HEK293 (cell line): ENCODE measurements around the gene CD59.

Experiments
- CTCF ChIA-PET: fragments of 350-600 bp; formaldehyde crosslinking; extraction: SDS; loops from one replicate; lab custom pipeline; 2021; ENCODE audit warnings: antibody characterized with exemption; lab: Yijun Ruan, JAX
- POLR2A ChIA-PET: fragments of 300-600 bp; formaldehyde crosslinking; extraction: SDS; loops from one replicate; lab custom pipeline; 2020; ENCODE audit warnings: antibody characterized with exemption, inconsistent platforms; lab: Yijun Ruan, JAX
- H3K27ac ChIP-seq: fragments of 200-500 bp; sonication (Bioruptor generic); 2 replicates; pipeline ENCODE4 v1.5.1; 2014; ENCODE audit warnings: low read depth, low read length, control low read depth, inconsistent platforms; ENCODE audit errors: extremely low read depth
- H3K36me3 ChIP-seq, 2 experiments: fragments of 200-500 bp in 1 of 2; sonication (Bioruptor generic) in 1 of 2; 1 replicate in 1 of 2; 2 replicates in 1 of 2; pipeline ENCODE4 v1.5.1; 2014 to 2017; ENCODE audit warnings: inconsistent platforms in 2 of 2, low read length in 2 of 2; ENCODE audit not compliant: control insufficient read depth in 2 of 2, insufficient read depth in 1 of 2
- H3K4me1 ChIP-seq: fragments of 200-500 bp; sonication (Bioruptor generic); 2 replicates; pipeline ENCODE4 v1.5.1; 2014; ENCODE audit warnings: mild to moderate bottlenecking, low read length, inconsistent platforms; ENCODE audit not compliant: control insufficient read depth, insufficient read depth
- H3K4me3 ChIP-seq: 2 replicates; pipeline ENCODE4 v1.5.1; 2011; ENCODE audit warnings: low read depth, mild to moderate bottlenecking, control low read depth, low read length, moderate library complexity
- H3K9me3 ChIP-seq: fragments of 200-500 bp; sonication (Bioruptor generic); 2 replicates; pipeline ENCODE4 v1.5.1; 2014; ENCODE audit warnings: low read depth, low read length, inconsistent platforms; ENCODE audit not compliant: control insufficient read depth, insufficient read depth
- GLI2 ChIP-seq: fragments of 450-650 bp; formaldehyde crosslinking; IDR thresholded peaks from 2 replicates; pipeline ENCODE4; 2017; ENCODE audit warnings: missing biosample characterization, missing genetic modification characterization, low read depth, borderline replicate concordance
- IKZF3 ChIP-seq: fragments of 450-650 bp; IDR thresholded peaks from 2 replicates; pipeline ENCODE4 v1.5.0; 2018; ENCODE audit warnings: missing biosample characterization, mild to moderate bottlenecking, missing genetic modification characterization, moderate library complexity
- KLF7 ChIP-seq: fragments of 450-650 bp; formaldehyde crosslinking; IDR thresholded peaks from 2 replicates; pipeline ENCODE4 v1.5.1; 2016; ENCODE audit warnings: missing biosample characterization, missing genetic modification characterization, borderline replicate concordance
- KLF9 ChIP-seq: fragments of 450-650 bp; formaldehyde crosslinking; IDR thresholded peaks from 2 replicates; pipeline ENCODE4 v1.5.1; 2016; ENCODE audit warnings: missing biosample characterization, missing genetic modification characterization, low read depth
- OVOL3 ChIP-seq: fragments of 450-650 bp; formaldehyde crosslinking; IDR thresholded peaks from 2 replicates; pipeline ENCODE4 v1.5.1; 2016; ENCODE audit warnings: missing biosample characterization, missing genetic modification characterization
- SCRT2 ChIP-seq: fragments of 450-650 bp; formaldehyde crosslinking; IDR thresholded peaks from 2 replicates; pipeline ENCODE4 v1.5.1; 2016; ENCODE audit warnings: missing biosample characterization, missing genetic modification characterization
- YY1 ChIP-seq: fragments of 450-650 bp; formaldehyde crosslinking; IDR thresholded peaks from 2 replicates; pipeline ENCODE4 v1.5.1; 2018; ENCODE audit warnings: missing biosample characterization, missing genetic modification characterization
- ZBTB1 ChIP-seq: fragments of 450-650 bp; formaldehyde crosslinking; IDR thresholded peaks from 2 replicates; pipeline ENCODE4 v1.5.1; 2016; ENCODE audit warnings: missing biosample characterization, missing genetic modification characterization
- ZNF112 ChIP-seq: fragments of 450-650 bp; formaldehyde crosslinking; IDR thresholded peaks from 2 replicates; pipeline ENCODE4 v1.5.0; 2017; ENCODE audit warnings: missing biosample characterization, missing genetic modification characterization
- ZNF155 ChIP-seq: fragments of 450-650 bp; formaldehyde crosslinking; IDR thresholded peaks from 2 replicates; pipeline ENCODE4 v1.5.1; 2016; ENCODE audit warnings: missing biosample characterization, missing genetic modification characterization
- ZNF202 ChIP-seq: fragments of 450-650 bp; formaldehyde crosslinking; IDR thresholded peaks from 2 replicates; pipeline ENCODE4 v1.5.1; 2016; ENCODE audit warnings: missing biosample characterization, missing genetic modification characterization, borderline replicate concordance
- ZNF211 ChIP-seq: fragments of 450-650 bp; formaldehyde crosslinking; IDR thresholded peaks from 2 replicates; pipeline ENCODE4 v1.5.1; 2016; ENCODE audit warnings: low read depth, missing biosample characterization, missing genetic modification characterization
- ZNF292 ChIP-seq: fragments of 450-650 bp; formaldehyde crosslinking; IDR thresholded peaks from 2 replicates; pipeline ENCODE4 v1.5.1; 2016; ENCODE audit warnings: low read depth, missing biosample characterization, missing genetic modification characterization, borderline replicate concordance
- ZNF324 ChIP-seq: fragments of 450-650 bp; formaldehyde crosslinking; IDR thresholded peaks from 2 replicates; pipeline ENCODE4 v1.5.1; 2016; ENCODE audit warnings: missing biosample characterization, missing genetic modification characterization
- ZNF335 ChIP-seq: fragments of 450-650 bp; formaldehyde crosslinking; conservative IDR thresholded peaks from 2 replicates; pipeline ENCODE4 v1.5.1; 2016; ENCODE audit warnings: missing biosample characterization, missing genetic modification characterization
- ZNF350 ChIP-seq: fragments of 450-650 bp; formaldehyde crosslinking; IDR thresholded peaks from 2 replicates; pipeline ENCODE4 v1.5.0; 2017; ENCODE audit warnings: missing biosample characterization, mild to moderate bottlenecking, missing genetic modification characterization
- ZNF391 ChIP-seq: fragments of 450-650 bp; formaldehyde crosslinking; IDR thresholded peaks from 2 replicates; pipeline ENCODE4 v1.5.1; 2016; ENCODE audit warnings: low read depth, missing biosample characterization, missing genetic modification characterization, borderline replicate concordance
- ZNF560 ChIP-seq: fragments of 450-650 bp; formaldehyde crosslinking; IDR thresholded peaks from 2 replicates; pipeline ENCODE4 v1.5.1; 2017; ENCODE audit warnings: missing biosample characterization, missing genetic modification characterization, borderline replicate concordance
- ZNF76 ChIP-seq: fragments of 450-650 bp; formaldehyde crosslinking; IDR thresholded peaks from 2 replicates; pipeline ENCODE4; 2016; ENCODE audit warnings: low read depth, missing biosample characterization, missing genetic modification characterization, borderline replicate concordance
- ZNF768 ChIP-seq: fragments of 450-650 bp; formaldehyde crosslinking; IDR thresholded peaks from 2 replicates; pipeline ENCODE4 v1.5.1; 2018; ENCODE audit warnings: missing biosample characterization, mild to moderate bottlenecking, missing genetic modification characterization
- TF ChIP-seq, protein P1 (sequence below): fragments of 450-650 bp; IDR thresholded peaks from 2 replicates; pipeline ENCODE4 v1.5.1; 2018; ENCODE audit warnings: missing biosample characterization, missing genetic modification characterization
- TF ChIP-seq, protein P2 (sequence below): fragments of 450-650 bp; formaldehyde crosslinking; optimal IDR thresholded peaks from 2 replicates; pipeline ENCODE3; 2016; ENCODE audit warnings: missing biosample characterization, mild to moderate bottlenecking, missing genetic modification characterization
- TF ChIP-seq, protein P3 (sequence below): fragments of 450-650 bp; formaldehyde crosslinking; IDR thresholded peaks from 2 replicates; pipeline ENCODE4 v1.5.1; 2016; ENCODE audit warnings: missing biosample characterization, missing genetic modification characterization, borderline replicate concordance
- TF ChIP-seq, protein P4 (sequence below): fragments of 450-650 bp; formaldehyde crosslinking; IDR thresholded peaks from 2 replicates; pipeline ENCODE4 v1.5.1; 2017; ENCODE audit warnings: missing biosample characterization, mild to moderate bottlenecking, missing genetic modification characterization, moderate library complexity
- TF ChIP-seq, protein P5 (sequence below): fragments of 450-650 bp; formaldehyde crosslinking; IDR thresholded peaks from 2 replicates; pipeline ENCODE4 v1.5.1; 2016; ENCODE audit warnings: missing biosample characterization, missing genetic modification characterization, low read depth

CD59 gene, protein sequence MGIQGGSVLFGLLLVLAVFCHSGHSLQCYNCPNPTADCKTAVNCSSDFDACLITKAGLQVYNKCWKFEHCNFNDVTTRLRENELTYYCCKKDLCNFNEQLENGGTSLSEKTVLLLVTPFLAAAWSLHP

DNA sequence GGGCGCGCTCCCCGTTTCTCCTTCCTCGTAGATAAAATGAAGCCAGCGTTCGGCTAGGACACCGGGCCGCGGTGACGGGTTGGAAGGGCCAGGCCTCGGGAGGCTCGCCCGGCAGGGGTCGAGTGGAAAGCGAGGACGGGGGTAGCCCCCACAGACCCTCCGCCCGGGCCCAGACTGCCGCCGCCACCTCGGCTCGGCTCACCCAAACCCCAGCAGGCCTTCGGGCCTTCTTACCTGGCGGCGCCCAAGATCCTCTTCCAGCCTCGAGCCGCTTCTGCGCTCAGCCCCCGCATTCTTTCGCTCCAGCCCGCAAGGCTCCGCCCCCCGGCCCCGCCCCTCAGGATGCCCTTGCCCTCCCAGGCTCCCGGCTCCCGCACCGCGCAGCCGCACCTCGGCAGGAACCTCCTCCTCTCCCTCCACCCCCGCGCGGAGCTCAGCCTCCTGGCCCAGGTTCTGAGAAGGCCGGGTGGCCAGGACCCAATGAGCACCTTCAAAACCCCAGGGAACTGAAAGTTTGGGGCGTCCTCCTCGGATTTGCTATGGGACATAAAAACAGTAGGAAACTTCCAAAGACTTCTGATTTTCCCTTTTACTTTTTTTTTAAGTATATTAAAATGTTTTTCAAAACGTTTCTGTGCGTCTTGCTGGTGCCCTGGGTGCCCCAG lies at the start of gene CD59:
Gene CD59, minus strand, starts transcription at position 276 of the 665 bp plus-strand sequence. CDS start 13,978 bp downstream, outside the sequence.
- ChIA-PET POLR2A (interaction anchor here (0.6 to 2.3 kb wide), 35 partner anchors 11 to 1108 kb away, joined by 3 to 26 read pairs (median 4); partner anchors contain the start of genes C11orf91, CSTF3, DEPDC7 and FBXO3), CTCF (interaction anchor here (0.6 to 1.2 kb wide), 8 partner anchors 8 to 1380 kb away, joined by 3 to 4 read pairs (median 4); no protein-coding TSS in a partner anchor)
- H3K4me1 ChIP-seq: no peaks in the 10 kb centered on the region
- H3K9me3 ChIP-seq: no peaks in the 10 kb centered on the region
- peaks cover 0 to 15% of the 10 kb centered on the region in 2 experiments; a peak in 1 of 3 replicates for H3K36me3 ChIP-seq
- H3K4me3 ChIP-seq: peak within 1 kb of the TSS; percentile 86
- peak within 1 kb of the TSS; percentile 54; the same call in 1 of the 2 replicates for H3K27ac ChIP-seq
- TF ChIP-seq ZNF76: peak; percentile 64; the same call in 1 of the 2 replicates
- no peak for TF ChIP-seq SCRT2 (tag by site-specific recombination)
- TF ChIP-seq ZNF324 (tag by site-specific recombination): no peak
- TF ChIP-seq ZNF335 (tag by site-specific recombination): peak; percentile 75
- no peak for TF ChIP-seq ZNF560 (tag by site-specific recombination)
- TF ChIP-seq ZNF391: no peak
- no peak for TF ChIP-seq IKZF3 (tag by site-specific recombination)
- TF ChIP-seq OVOL3: no peak
- TF ChIP-seq, protein P1, sequence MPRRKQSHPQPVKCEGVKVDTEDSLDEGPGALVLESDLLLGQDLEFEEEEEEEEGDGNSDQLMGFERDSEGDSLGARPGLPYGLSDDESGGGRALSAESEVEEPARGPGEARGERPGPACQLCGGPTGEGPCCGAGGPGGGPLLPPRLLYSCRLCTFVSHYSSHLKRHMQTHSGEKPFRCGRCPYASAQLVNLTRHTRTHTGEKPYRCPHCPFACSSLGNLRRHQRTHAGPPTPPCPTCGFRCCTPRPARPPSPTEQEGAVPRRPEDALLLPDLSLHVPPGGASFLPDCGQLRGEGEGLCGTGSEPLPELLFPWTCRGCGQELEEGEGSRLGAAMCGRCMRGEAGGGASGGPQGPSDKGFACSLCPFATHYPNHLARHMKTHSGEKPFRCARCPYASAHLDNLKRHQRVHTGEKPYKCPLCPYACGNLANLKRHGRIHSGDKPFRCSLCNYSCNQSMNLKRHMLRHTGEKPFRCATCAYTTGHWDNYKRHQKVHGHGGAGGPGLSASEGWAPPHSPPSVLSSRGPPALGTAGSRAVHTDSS (tag by site-specific recombination): 0 out of 2 replicates have a peak, but pooled peaks have one; percentile 50
- peak; percentile 92 for TF ChIP-seq KLF9 (tag by site-specific recombination)
- TF ChIP-seq, protein P2, sequence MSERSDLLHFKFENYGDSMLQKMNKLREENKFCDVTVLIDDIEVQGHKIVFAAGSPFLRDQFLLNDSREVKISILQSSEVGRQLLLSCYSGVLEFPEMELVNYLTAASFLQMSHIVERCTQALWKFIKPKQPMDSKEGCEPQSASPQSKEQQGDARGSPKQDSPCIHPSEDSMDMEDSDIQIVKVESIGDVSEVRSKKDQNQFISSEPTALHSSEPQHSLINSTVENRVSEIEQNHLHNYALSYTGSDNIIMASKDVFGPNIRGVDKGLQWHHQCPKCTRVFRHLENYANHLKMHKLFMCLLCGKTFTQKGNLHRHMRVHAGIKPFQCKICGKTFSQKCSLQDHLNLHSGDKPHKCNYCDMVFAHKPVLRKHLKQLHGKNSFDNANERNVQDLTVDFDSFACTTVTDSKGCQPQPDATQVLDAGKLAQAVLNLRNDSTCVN (tag by site-specific recombination): peak; percentile 66
- TF ChIP-seq ZNF768: no peak
- no peak for TF ChIP-seq ZNF350 (tag by site-specific recombination)
- TF ChIP-seq, protein P3, sequence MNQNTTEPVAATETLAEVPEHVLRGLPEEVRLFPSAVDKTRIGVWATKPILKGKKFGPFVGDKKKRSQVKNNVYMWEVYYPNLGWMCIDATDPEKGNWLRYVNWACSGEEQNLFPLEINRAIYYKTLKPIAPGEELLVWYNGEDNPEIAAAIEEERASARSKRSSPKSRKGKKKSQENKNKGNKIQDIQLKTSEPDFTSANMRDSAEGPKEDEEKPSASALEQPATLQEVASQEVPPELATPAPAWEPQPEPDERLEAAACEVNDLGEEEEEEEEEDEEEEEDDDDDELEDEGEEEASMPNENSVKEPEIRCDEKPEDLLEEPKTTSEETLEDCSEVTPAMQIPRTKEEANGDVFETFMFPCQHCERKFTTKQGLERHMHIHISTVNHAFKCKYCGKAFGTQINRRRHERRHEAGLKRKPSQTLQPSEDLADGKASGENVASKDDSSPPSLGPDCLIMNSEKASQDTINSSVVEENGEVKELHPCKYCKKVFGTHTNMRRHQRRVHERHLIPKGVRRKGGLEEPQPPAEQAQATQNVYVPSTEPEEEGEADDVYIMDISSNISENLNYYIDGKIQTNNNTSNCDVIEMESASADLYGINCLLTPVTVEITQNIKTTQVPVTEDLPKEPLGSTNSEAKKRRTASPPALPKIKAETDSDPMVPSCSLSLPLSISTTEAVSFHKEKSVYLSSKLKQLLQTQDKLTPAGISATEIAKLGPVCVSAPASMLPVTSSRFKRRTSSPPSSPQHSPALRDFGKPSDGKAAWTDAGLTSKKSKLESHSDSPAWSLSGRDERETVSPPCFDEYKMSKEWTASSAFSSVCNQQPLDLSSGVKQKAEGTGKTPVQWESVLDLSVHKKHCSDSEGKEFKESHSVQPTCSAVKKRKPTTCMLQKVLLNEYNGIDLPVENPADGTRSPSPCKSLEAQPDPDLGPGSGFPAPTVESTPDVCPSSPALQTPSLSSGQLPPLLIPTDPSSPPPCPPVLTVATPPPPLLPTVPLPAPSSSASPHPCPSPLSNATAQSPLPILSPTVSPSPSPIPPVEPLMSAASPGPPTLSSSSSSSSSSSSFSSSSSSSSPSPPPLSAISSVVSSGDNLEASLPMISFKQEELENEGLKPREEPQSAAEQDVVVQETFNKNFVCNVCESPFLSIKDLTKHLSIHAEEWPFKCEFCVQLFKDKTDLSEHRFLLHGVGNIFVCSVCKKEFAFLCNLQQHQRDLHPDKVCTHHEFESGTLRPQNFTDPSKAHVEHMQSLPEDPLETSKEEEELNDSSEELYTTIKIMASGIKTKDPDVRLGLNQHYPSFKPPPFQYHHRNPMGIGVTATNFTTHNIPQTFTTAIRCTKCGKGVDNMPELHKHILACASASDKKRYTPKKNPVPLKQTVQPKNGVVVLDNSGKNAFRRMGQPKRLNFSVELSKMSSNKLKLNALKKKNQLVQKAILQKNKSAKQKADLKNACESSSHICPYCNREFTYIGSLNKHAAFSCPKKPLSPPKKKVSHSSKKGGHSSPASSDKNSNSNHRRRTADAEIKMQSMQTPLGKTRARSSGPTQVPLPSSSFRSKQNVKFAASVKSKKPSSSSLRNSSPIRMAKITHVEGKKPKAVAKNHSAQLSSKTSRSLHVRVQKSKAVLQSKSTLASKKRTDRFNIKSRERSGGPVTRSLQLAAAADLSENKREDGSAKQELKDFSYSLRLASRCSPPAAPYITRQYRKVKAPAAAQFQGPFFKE (tag by site-specific recombination): no peak
- no peak for TF ChIP-seq GLI2 (tag by site-specific recombination)
- TF ChIP-seq ZNF155: no peak
- TF ChIP-seq ZBTB1 (tag by site-specific recombination): 0 out of 2 replicates have a peak, but pooled peaks have one; percentile 40
- TF ChIP-seq ZNF202 (tag by site-specific recombination): no peak
- TF ChIP-seq ZNF112: no peak
- TF ChIP-seq, protein P4, sequence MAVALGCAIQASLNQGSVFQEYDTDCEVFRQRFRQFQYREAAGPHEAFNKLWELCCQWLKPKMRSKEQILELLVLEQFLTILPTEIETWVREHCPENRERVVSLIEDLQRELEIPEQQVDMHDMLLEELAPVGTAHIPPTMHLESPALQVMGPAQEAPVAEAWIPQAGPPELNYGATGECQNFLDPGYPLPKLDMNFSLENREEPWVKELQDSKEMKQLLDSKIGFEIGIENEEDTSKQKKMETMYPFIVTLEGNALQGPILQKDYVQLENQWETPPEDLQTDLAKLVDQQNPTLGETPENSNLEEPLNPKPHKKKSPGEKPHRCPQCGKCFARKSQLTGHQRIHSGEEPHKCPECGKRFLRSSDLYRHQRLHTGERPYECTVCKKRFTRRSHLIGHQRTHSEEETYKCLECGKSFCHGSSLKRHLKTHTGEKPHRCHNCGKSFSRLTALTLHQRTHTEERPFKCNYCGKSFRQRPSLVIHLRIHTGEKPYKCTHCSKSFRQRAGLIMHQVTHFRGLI (tag by site-specific recombination): no peak
- TF ChIP-seq YY1 (tag by site-specific recombination): no peak
- TF ChIP-seq, protein P5, sequence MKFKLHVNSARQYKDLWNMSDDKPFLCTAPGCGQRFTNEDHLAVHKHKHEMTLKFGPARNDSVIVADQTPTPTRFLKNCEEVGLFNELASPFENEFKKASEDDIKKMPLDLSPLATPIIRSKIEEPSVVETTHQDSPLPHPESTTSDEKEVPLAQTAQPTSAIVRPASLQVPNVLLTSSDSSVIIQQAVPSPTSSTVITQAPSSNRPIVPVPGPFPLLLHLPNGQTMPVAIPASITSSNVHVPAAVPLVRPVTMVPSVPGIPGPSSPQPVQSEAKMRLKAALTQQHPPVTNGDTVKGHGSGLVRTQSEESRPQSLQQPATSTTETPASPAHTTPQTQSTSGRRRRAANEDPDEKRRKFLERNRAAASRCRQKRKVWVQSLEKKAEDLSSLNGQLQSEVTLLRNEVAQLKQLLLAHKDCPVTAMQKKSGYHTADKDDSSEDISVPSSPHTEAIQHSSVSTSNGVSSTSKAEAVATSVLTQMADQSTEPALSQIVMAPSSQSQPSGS (tag by site-specific recombination): no peak
- no peak for TF ChIP-seq ZNF292 (tag by site-specific recombination)
- no peak; the same call in 1 of the 2 replicates for TF ChIP-seq KLF7 (tag by site-specific recombination)
- no peak for TF ChIP-seq ZNF211 (tag by site-specific recombination)
